Measurements from ENCODE around the gene TMEM108. TPM values are rescaled to one million over a fixed set of nuclear protein-coding genes. Genes with fewer than 3 reads are reported as not detected.

The TMEM108 gene
- total RNA-seq, 1 donor, result not detected

GRCh38 chr3:133152681-133153220 lies 114.6 kb downstream of the TMEM108 start:
- no peak overlapping the region for H3K4me3 ChIP-seq (ENCODE audit: low read depth, low read length)
- TF ChIP-seq CTCF (IDR thresholded peaks at IDR 0.05; ENCODE audit: insufficient read depth, low read length), result no peak
- no peak for DNase-seq (ENCODE audit: low read depth)

GRCh38 chr3:133153382-133153781 lies 115.2 kb downstream of the TMEM108 start:
- no peak overlapping the region for H3K4me3 ChIP-seq (ENCODE audit: low read depth, low read length)
- DNase-seq (ENCODE audit: low read depth), result no peak
- TF ChIP-seq CTCF (IDR thresholded peaks at IDR 0.05; ENCODE audit: insufficient read depth, low read length), result no peak

GRCh38 chr3:133157716-133158115 lies 119.5 kb downstream of the TMEM108 start:
- no peak for TF ChIP-seq CTCF (IDR thresholded peaks at IDR 0.05; ENCODE audit: insufficient read depth, low read length)
- H3K4me3 ChIP-seq (ENCODE audit: low read depth, low read length), result no peak overlapping the region
- DNase-seq (ENCODE audit: low read depth), result no peak

- no peak for TF ChIP-seq CTCF (IDR thresholded peaks at IDR 0.05; ENCODE audit: insufficient read depth, low read length)
- DNase-seq (ENCODE audit: low read depth), result no peak
- no peak overlapping the region for H3K4me3 ChIP-seq (ENCODE audit: low read depth, low read length)
Measured at GRCh38 chr3:133158686-133159085, 120.5 kb downstream of the TMEM108 start.

GRCh38 chr3:133159498-133160475 lies 121.6 kb downstream of the TMEM108 start:
- no peak overlapping the region for H3K4me3 ChIP-seq (ENCODE audit: low read depth, low read length)
- no peak for TF ChIP-seq CTCF (IDR thresholded peaks at IDR 0.05; ENCODE audit: insufficient read depth, low read length)
- no peak for DNase-seq (ENCODE audit: low read depth)

GRCh38 chr3:133161656-133162055 lies 123.5 kb downstream of the TMEM108 start:
- TF ChIP-seq CTCF (IDR thresholded peaks at IDR 0.05; ENCODE audit: insufficient read depth, low read length), result no peak
- DNase-seq (ENCODE audit: low read depth), result no peak
- no peak overlapping the region for H3K4me3 ChIP-seq (ENCODE audit: low read depth, low read length)

All from fibroblast of the aortic adventitia (primary cell).